ENCODE measurements around the gene MAPK1. TPM values are rescaled to one million over a fixed set of nuclear protein-coding genes. Genes with fewer than 3 reads are reported as not detected.

Gene MAPK1
- total and polyA plus RNA-seq, 9 of the 15 experiments (the other 6 are each of a cell fraction or from before 2014, with no cell fraction given) = 46.3 to 575 (median 283) TPM

- TF ChIP-seq ATF2 (CRISPR knock-in tag; IDR thresholded peaks at IDR 0.05) (no peak), CSDE1 (IDR thresholded peaks at IDR 0.05) (no peak), ARNT (IDR thresholded peaks at IDR 0.05) (no peak), PHF20 (IDR thresholded peaks at IDR 0.05; ENCODE audit: partially characterized antibody) (no peak), ZBTB33 (CRISPR knock-in tag; IDR thresholded peaks at IDR 0.05) (no peak), THAP12 (CRISPR knock-in tag; IDR thresholded peaks at IDR 0.05) (0 out of 2 replicates have a peak, but pooled peaks have one; percentile 23), RREB1 (CRISPR knock-in tag; IDR thresholded peaks at IDR 0.05) (peak; percentile 15; the same call in 1 of the 2 replicates), PATZ1 (CRISPR knock-in tag; IDR thresholded peaks at IDR 0.05; ENCODE audit: borderline replicate concordance) (no peak), SIRT6 (IDR thresholded peaks at IDR 0.05; ENCODE audit: low read depth, low read length) (no peak), NKRF (IDR thresholded peaks at IDR 0.05; ENCODE audit: borderline replicate concordance) (no peak)
Observed at GRCh38 chr22:21915624-21916308, 48.3 kb upstream of the MAPK1 start (continued).
